H1 (cell line): Measurements from ENCODE around the gene SCUBE2. TPM values are rescaled to one million over a fixed set of nuclear protein-coding genes. Genes with fewer than 3 reads are reported as not detected.

ENCODE experiments used
- CTCF ChIA-PET: fragments of 300-600 bp; sonication (Branson Sonifier 250); formaldehyde crosslinking; loops from one replicate; lab custom pipeline; 2021; ENCODE audit not compliant: partially characterized antibody; lab: Charles Lee
- POLR2A ChIA-PET: fragments of 300-600 bp; sonication (Branson Sonifier 250); formaldehyde crosslinking; loops from one replicate; lab custom pipeline; 2021; ENCODE audit warnings: inconsistent platforms; ENCODE audit not compliant: partially characterized antibody; lab: Charles Lee
- DNase-seq, 2 experiments: peaks; one replicate each; pipeline versions ENCODE4 v3.0.0 to v3.0.0-alpha.2; 2010 to 2022; ENCODE audit warnings: low spot score in 2 of 2, low read depth in 1 of 2, mixed read lengths in 1 of 2
- FAIRE-seq: peaks from 2 replicates; lab custom pipeline; 2011; peaks lifted over from hg19 to GRCh38; lab: Jason Lieb, UNC
- H2AFZ ChIP-seq: 2 replicates; pipeline ENCODE4 v1.8.1; 2012; ENCODE audit warnings: low read length, inconsistent platforms
- H2AK5ac ChIP-seq: 2 replicates; pipeline ENCODE4 v1.6.1; 2013; ENCODE audit warnings: low read depth, low read length
- H2BK120ac ChIP-seq: replicated peaks from 2 replicates; pipeline ENCODE3; 2013; ENCODE audit warnings: low read depth, low read length, inconsistent platforms
- H2BK12ac ChIP-seq: 2 replicates; pipeline ENCODE4 v1.6.1; 2013; ENCODE audit warnings: low read depth, low read length
- H2BK15ac ChIP-seq: 2 replicates; pipeline ENCODE4 v1.6.1; 2013; ENCODE audit warnings: low read length
- H2BK20ac ChIP-seq: 2 replicates; pipeline ENCODE4 v1.6.1; 2013; ENCODE audit warnings: low read length
- H2BK5ac ChIP-seq: 2 replicates; pipeline ENCODE4 v1.6.1; 2013; ENCODE audit warnings: low read depth, low read length
- H3K14ac ChIP-seq: 2 replicates; pipeline ENCODE4 v1.6.1; 2013; ENCODE audit warnings: inconsistent platforms; ENCODE audit not compliant: insufficient read length
- H3K18ac ChIP-seq: 2 replicates; pipeline ENCODE4 v1.6.1; 2013; ENCODE audit warnings: low read length; ENCODE audit errors: extremely low read depth
- H3K23ac ChIP-seq: 2 replicates; pipeline ENCODE4 v1.6.1; 2013; ENCODE audit warnings: inconsistent platforms; ENCODE audit not compliant: insufficient read length
- H3K23me2 ChIP-seq: 2 replicates; pipeline ENCODE4 v1.6.1; 2013; ENCODE audit warnings: low read depth, low read length
- H3K27ac ChIP-seq: 2 replicates; pipeline ENCODE4 v1.6.1; 2011; ENCODE audit warnings: low read depth, low read length, inconsistent platforms
- H3K27me3 ChIP-seq, 4 experiments: replicated peaks in 1 of 4; 1 replicate in 1 of 4; 2 replicates in 3 of 4; pipeline versions ENCODE4 v1.6.1 to v1.8.1; 2011 to 2013; ENCODE audit warnings: low read length in 3 of 4, mild to moderate bottlenecking in 3 of 4, inconsistent platforms in 2 of 4, mixed read lengths in 2 of 4, moderate library complexity in 1 of 4; ENCODE audit not compliant: control insufficient read depth in 3 of 4, insufficient read depth in 3 of 4; ENCODE audit errors: extremely low read depth in 1 of 4
- H3K36me3 ChIP-seq, 4 experiments: 2 replicates each; pipeline versions ENCODE4 v1.6.1 to v1.8.1; 2011 to 2013; ENCODE audit warnings: mild to moderate bottlenecking in 4 of 4, low read length in 3 of 4, moderate library complexity in 2 of 4, control low read depth in 1 of 4, inconsistent platforms in 1 of 4; ENCODE audit not compliant: insufficient read depth in 4 of 4, control insufficient read depth in 2 of 4
- H3K4ac ChIP-seq: replicated peaks from 2 replicates; pipeline ENCODE3; 2013; ENCODE audit warnings: low read length, low read depth, mixed read lengths, inconsistent platforms; ENCODE audit not compliant: insufficient read length
- H3K4me1 ChIP-seq, 4 experiments: replicated peaks in 1 of 4; 1 replicate in 1 of 4; 2 replicates in 3 of 4; pipeline versions ENCODE4 v1.6.1 to v1.8.1; 2011 to 2013; ENCODE audit warnings: low read length in 3 of 4, inconsistent platforms in 2 of 4, mixed read lengths in 1 of 4; ENCODE audit not compliant: insufficient read depth in 4 of 4, control insufficient read depth in 3 of 4
- H3K4me2 ChIP-seq, 2 experiments: 2 replicates each; pipeline versions ENCODE4 v1.6.1 to v1.8.1; 2011 to 2013; ENCODE audit warnings: low read depth in 2 of 2, low read length in 2 of 2, control low read depth in 1 of 2, inconsistent platforms in 1 of 2, mild to moderate bottlenecking in 1 of 2; ENCODE audit not compliant: insufficient read depth in 1 of 2
- H3K4me3 ChIP-seq, 4 experiments: fragments of 200-600, 300-600 bp in 1 of 4; sonication (generic), shearing (Covaris generic), sonication (Bioruptor Twin) in 1 of 4; 2 replicates each; pipeline versions ENCODE4 v1.5.1 to v1.8.1; 2011 to 2016; ENCODE audit warnings: low read length in 4 of 4, low read depth in 3 of 4, control low read depth in 2 of 4, inconsistent platforms in 2 of 4, mild to moderate bottlenecking in 2 of 4, mixed read lengths in 1 of 4, moderate library complexity in 1 of 4; ENCODE audit not compliant: insufficient read depth in 2 of 4; ENCODE audit errors: extremely low read depth in 1 of 4
- H3K56ac ChIP-seq: replicated peaks from 2 replicates; pipeline ENCODE3; 2013; ENCODE audit warnings: low read depth, mild to moderate bottlenecking, mixed read lengths, low read length, inconsistent platforms; ENCODE audit not compliant: insufficient read length
- H3K79me1 ChIP-seq: 2 replicates; pipeline ENCODE4 v1.6.1; 2013; ENCODE audit warnings: low read depth, low read length, control low read depth
- H3K79me2 ChIP-seq, 2 experiments: 2 replicates each; pipeline versions ENCODE4 v1.6.1 to v1.8.1; 2012 to 2013; ENCODE audit warnings: low read length in 2 of 2, mild to moderate bottlenecking in 2 of 2, inconsistent platforms in 1 of 2; ENCODE audit not compliant: insufficient read depth in 2 of 2, control insufficient read depth in 1 of 2
- H3K9ac ChIP-seq, 4 experiments: replicated peaks in 1 of 4; 1 replicate in 1 of 4; 2 replicates in 3 of 4; pipeline versions ENCODE4 v1.6.1 to v1.8.1; 2011 to 2013; ENCODE audit warnings: low read depth in 3 of 4, low read length in 3 of 4, control low read depth in 2 of 4, mild to moderate bottlenecking in 2 of 4, moderate library complexity in 2 of 4, inconsistent platforms in 1 of 4; ENCODE audit errors: extremely low read depth in 1 of 4
- H3K9me3 ChIP-seq, 2 experiments: 2 replicates each; pipeline versions ENCODE4 v1.6.1 to v1.8.1; 2012 to 2013; ENCODE audit warnings: mild to moderate bottlenecking in 2 of 2, moderate library complexity in 2 of 2, control low read depth in 1 of 2, inconsistent platforms in 1 of 2, low read depth in 1 of 2, low read length in 1 of 2, mixed read lengths in 1 of 2; ENCODE audit not compliant: insufficient read depth in 2 of 2
- H4K20me1 ChIP-seq, 2 experiments: replicated peaks in 1 of 2; 2 replicates each; pipeline versions ENCODE3 to v1.8.1; 2011 to 2013; ENCODE audit warnings: inconsistent platforms in 2 of 2, low read length in 2 of 2, mild to moderate bottlenecking in 1 of 2; ENCODE audit not compliant: insufficient read depth in 2 of 2, control insufficient read depth in 1 of 2
- H4K5ac ChIP-seq: 2 replicates; pipeline ENCODE4 v1.6.1; 2013; ENCODE audit warnings: low read length, low read depth, mixed read lengths, inconsistent platforms; ENCODE audit not compliant: insufficient read length
- H4K8ac ChIP-seq: 2 replicates; pipeline ENCODE4 v1.8.0; 2013; ENCODE audit warnings: mild to moderate bottlenecking, moderate library complexity, low read length, inconsistent platforms; ENCODE audit not compliant: insufficient read depth; ENCODE audit errors: extremely low read depth
- H4K91ac ChIP-seq: replicated peaks from 2 replicates; pipeline ENCODE3; 2013; ENCODE audit warnings: low read length, mixed read lengths, inconsistent platforms; ENCODE audit not compliant: insufficient read length
- WGBS, 2 experiments: shearing (Covaris generic) in 1 of 2; methylation state at CpG; one replicate each; pipeline versions ENCODE4 v1.1.6 to v1.1.7; 2013 to 2015; ENCODE audit warnings: low lambda C conversion rate in 2 of 2, mixed read lengths in 2 of 2, inconsistent platforms in 1 of 2, low coverage in 1 of 2, missing lambda C conversion rate in 1 of 2; ENCODE audit not compliant: insufficient replicate concordance in 2 of 2, insufficient coverage in 1 of 2, insufficient read length in 1 of 2; ENCODE audit errors: extremely low coverage in 1 of 2, missing lambda C conversion rate in 1 of 2; 5-methylcytosine and 5-hydroxymethylcytosine counted together
- polyA plus RNA-seq, 7 experiments: library from polyadenylated mRNA; depleted of rRNA in 3 of 7; stranded (reverse) in 5 of 7; unstranded in 2 of 7; fragments of >200 nt in 5 of 7; fragments of 200-250 nt in 2 of 7; gene quantifications; 1 replicate in 5 of 7; 2 replicates in 1 of 7; 4 replicates in 1 of 7; pipeline versions ENCODE4 v1.2.1 to v1.2.3, GENCODE V29; 2011 to 2013; ENCODE audit warnings: missing spikeins in 2 of 7, mixed read lengths in 2 of 7
- total RNA-seq: library from RNA; stranded (reverse); fragmentation: NEBNext Ultra II Directional; extraction: Animal tissue kit (Norgen Biotek cat#: 25700); gene quantifications from 2 replicates; pipeline ENCODE4 v1.2.1, GENCODE V29; 2021

The SCUBE2 gene
- total and polyA plus RNA-seq, 2 of the 8 experiments (the other 6 are each of a cell fraction or from before 2014, with no cell fraction given): 0.29 to 1.2 TPM

DNA sequence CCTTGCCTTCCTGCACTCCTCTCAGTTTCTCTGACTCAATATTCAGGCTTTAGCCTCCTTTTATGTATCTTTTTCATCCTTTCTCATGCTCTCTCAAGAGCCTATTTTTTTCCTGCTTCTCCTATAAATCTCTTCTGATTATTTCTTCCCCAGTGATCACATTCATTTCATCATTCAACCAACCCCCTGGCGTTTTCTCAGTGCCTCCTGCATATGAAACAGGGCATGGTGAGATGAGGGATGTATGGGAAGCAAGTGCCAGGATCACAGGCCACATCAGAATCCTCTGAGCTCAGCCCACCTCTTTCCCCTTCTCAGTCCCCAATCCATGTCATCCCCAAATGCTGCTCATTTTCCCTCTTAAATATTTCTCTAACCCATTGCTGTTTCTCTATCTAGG is 48.9 kb downstream of the SCUBE2 start:
- H4K91ac ChIP-seq: no peak overlapping the region
- POLR2A ChIA-PET: no interaction called here
- FAIRE-seq: no peak

More for the DNA sequence above, 48.9 kb downstream of the SCUBE2 start:
- no peak overlapping the region for H3K4me2 ChIP-seq
- H3K4me1 ChIP-seq: peaks cover 0 to 9% (median 2%) of the 10 kb centered on the region in 4 experiments; a peak in 5 of 7 replicates
- H2BK20ac ChIP-seq: no peak overlapping the region
- H2BK12ac ChIP-seq: no peak overlapping the region
- no peak overlapping the region for H2AFZ ChIP-seq
- H3K4ac ChIP-seq: no peak overlapping the region
- no peaks in the 10 kb centered on the region for H4K20me1 ChIP-seq
- no peak overlapping the region for H3K56ac ChIP-seq
- H2BK5ac ChIP-seq: no peak overlapping the region
- CTCF ChIA-PET: interaction anchor here (0.9 to 2.7 kb wide), 6 partner anchors 15 to 53 kb away, joined by 3 to 14 read pairs (median 3); no protein-coding TSS in a partner anchor
- whole genome bisulfite sequencing, 2 experiments: 91% methylated on average over 1 of the region's 1 CpG; no CpG with 5 or more reads in 1 of the 2 experiments
- no peak overlapping the region for H3K23ac ChIP-seq
- H2BK120ac ChIP-seq: no peak overlapping the region
- no peaks in the 10 kb centered on the region for H3K79me1 ChIP-seq
- no peaks in the 10 kb centered on the region for H3K27me3 ChIP-seq
- DNase-seq: no peak
- no peak overlapping the region for H3K14ac ChIP-seq
- H3K4me3 ChIP-seq: no peak overlapping the region
- no peak overlapping the region for H3K27ac ChIP-seq
- H3K36me3 ChIP-seq: no peaks in the 10 kb centered on the region
- no peaks in the 10 kb centered on the region for H3K79me2 ChIP-seq
- H2AK5ac ChIP-seq: no peak overlapping the region
- H4K5ac ChIP-seq: no peak overlapping the region
- no peak overlapping the region for H2BK15ac ChIP-seq
- no peak overlapping the region for H3K9ac ChIP-seq
- peaks cover 2% of the 10 kb centered on the region; the same call in 1 of the 2 replicates for H3K23me2 ChIP-seq
- H3K9me3 ChIP-seq: no peaks in the 10 kb centered on the region
- H4K8ac ChIP-seq: no peak overlapping the region
- no peak overlapping the region for H3K18ac ChIP-seq
